Stimulated activated CD4-positive, alpha-beta T cell treated with anti-CD3 and anti-CD28 coated beads, Interleukin-15, amount 100 ng/mL, for 1 hour (primary cell): ENCODE measurements around the gene FAM131A.

Experiments
- DNase-seq, 2 donors: peaks; one replicate each; pipeline ENCODE4 v3.0.0-alpha.2; 2020; ENCODE audit warnings: low read depth in 1 of 2, low spot score in 1 of 2

Gene FAM131A

DNA sequence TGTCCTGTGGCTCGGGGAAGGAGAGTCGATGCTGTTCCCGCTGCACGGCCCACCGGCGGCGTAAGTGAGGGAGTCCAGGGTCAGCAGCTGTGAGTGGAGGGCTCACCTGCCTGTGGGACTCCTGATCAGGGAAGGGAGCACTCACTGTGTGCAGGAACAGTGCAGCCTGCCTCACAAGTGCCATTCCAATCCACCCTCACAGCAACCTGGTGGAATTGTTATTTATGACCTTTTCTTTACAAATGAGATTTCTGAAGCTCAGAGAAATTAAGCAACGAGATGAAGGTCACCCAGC, 51.5 kb downstream of the FAM131A start:
- DNase-seq = no peak

DNA sequence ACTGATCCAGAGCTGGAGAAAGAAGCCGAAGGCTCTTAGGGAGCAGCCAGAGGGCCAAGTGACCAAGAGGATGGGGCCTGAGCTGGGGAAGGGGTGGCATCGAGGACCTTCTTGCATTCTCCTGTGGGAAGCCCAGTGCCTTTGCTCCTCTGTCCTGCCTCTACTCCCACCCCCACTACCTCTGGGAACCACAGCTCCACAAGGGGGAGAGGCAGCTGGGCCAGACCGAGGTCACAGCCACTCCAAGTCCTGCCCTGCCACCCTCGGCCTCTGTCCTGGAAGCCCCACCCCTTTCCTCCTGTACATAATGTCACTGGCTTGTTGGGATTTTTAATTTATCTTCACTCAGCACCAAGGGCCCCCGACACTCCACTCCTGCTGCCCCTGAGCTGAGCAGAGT, 52.0 kb downstream of the FAM131A start:
- DNase-seq = no peak

DNA sequence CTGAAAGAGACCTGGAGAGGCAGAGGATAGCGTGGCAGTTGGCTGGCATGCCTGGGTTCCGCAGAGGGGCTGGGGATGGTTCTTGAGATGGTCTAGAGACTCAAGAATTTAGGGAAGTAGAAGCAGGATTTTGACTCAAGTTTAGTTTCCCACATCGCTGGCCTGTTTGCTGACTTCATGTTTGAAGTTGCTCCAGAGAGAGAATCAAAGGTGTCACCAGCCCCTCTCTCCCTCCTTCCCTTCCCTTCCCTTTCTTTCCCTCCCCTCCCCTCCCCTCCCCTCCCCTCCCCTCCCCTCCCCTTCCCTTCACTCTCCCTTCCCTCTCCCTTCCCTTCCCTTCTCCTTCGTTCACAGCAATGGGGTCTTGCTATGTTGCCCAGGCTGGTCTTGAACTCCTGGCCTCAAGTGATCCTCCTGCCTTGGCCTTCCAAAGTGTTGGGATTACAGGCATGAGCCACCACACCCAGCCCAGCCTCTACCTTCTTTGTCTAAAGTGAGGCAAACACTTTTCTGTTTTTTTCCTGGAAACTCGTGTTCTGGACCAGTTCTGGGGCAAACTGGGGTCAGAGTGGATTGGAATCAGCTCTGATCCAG, 52.6 kb downstream of the FAM131A start:
- no peak for DNase-seq

GRCh38 chr3:184391266-184391665, 53.9 kb downstream of the FAM131A start:
- DNase-seq = no peak

DNA sequence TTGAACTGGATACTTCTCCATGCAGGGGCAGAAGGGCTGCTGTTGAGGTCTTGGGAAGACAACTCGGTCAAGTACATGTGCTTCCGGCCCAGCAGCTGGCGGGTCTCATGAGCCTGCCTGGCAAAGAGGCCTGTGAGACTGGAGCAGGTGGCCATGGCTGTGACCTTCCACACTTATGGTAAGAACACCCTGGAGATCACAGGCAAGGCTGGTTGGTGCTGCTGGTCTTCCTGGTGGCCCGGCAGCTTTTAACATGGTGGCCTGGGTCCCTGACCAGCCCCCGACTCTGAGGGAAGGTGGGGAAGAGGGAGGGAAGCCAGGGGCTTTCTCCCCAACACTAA, 57.9 kb downstream of the FAM131A start:
- DNase-seq = no peak
